SU-DHL-6 (cell line): Measurements from ENCODE around the gene EBP.

Source experiments
- H2AFZ ChIP-seq: fragments of 200-600 bp; sonication (generic); 2 replicates; pipeline ENCODE4 v1.6.1; 2014; ENCODE audit warnings: low read depth, mild to moderate bottlenecking, moderate library complexity, mixed read lengths, antibody characterized with exemption, low read length; ENCODE audit not compliant: severe bottlenecking
- H3F3A ChIP-seq: fragments of 200-600 bp; shearing (Covaris generic); 2 replicates; pipeline ENCODE4 v1.6.0; 2016; ENCODE audit warnings: antibody characterized with exemption, mild to moderate bottlenecking; ENCODE audit not compliant: insufficient read depth
- H3K27ac ChIP-seq: fragments of 200-600 bp; sonication (generic); 2 replicates; pipeline ENCODE4 v1.5.1; 2016; ENCODE audit warnings: low read depth, mild to moderate bottlenecking, low read length, moderate library complexity, mixed read lengths
- H3K27me3 ChIP-seq: fragments of 200-600 bp; sonication (generic), shearing (Covaris generic); 2 replicates; pipeline ENCODE4 v1.6.0; 2014; ENCODE audit warnings: mild to moderate bottlenecking, low read length
- H3K36me3 ChIP-seq: fragments of 200-600 bp; sonication (generic); 2 replicates; pipeline ENCODE4 v1.6.1; 2014; ENCODE audit warnings: mild to moderate bottlenecking, low read length, mixed read lengths
- H3K4me2 ChIP-seq: fragments of 300-600, 200-600 bp; shearing (Covaris generic), sonication (generic); 2 replicates; pipeline ENCODE4 v1.6.0; 2014; ENCODE audit warnings: low read length, low read depth, mild to moderate bottlenecking; ENCODE audit not compliant: poor library complexity, severe bottlenecking
- H3K4me3 ChIP-seq: fragments of 200-600 bp; sonication (generic); 2 replicates; pipeline ENCODE4 v1.5.1; 2014; ENCODE audit warnings: antibody characterized with exemption, low read length, mild to moderate bottlenecking, mixed read lengths; ENCODE audit not compliant: insufficient read depth, poor library complexity, severe bottlenecking
- H3K79me2 ChIP-seq: fragments of 200-600 bp; sonication (generic); 2 replicates; pipeline ENCODE4 v1.6.1; 2014; ENCODE audit warnings: mild to moderate bottlenecking, low read length, moderate library complexity; ENCODE audit not compliant: insufficient read depth
- H3K9ac ChIP-seq: fragments of 200-600 bp; sonication (generic); 2 replicates; pipeline ENCODE4 v1.7.0; 2014; ENCODE audit warnings: mild to moderate bottlenecking, low read length
- H3K9me2 ChIP-seq: fragments of 200-600 bp; sonication (generic); replicated peaks from 2 replicates; pipeline ENCODE4 v1.6.1; 2014; ENCODE audit warnings: low read length; ENCODE audit not compliant: insufficient read depth
- H3K9me3 ChIP-seq: fragments of 200-600 bp; sonication (generic); 2 replicates; pipeline ENCODE4 v1.6.1; 2014; ENCODE audit warnings: low read length, mixed read lengths; ENCODE audit not compliant: insufficient read depth
- H4K20me1 ChIP-seq: fragments of 200-600 bp; sonication (generic); 2 replicates; pipeline ENCODE4 v1.6.1; 2014; ENCODE audit warnings: low read depth, mild to moderate bottlenecking, antibody characterized with exemption, low read length, moderate library complexity, mixed read lengths
- CTCF ChIP-seq: fragments of 200-600 bp; sonication (generic); IDR thresholded peaks from one replicate; pipeline ENCODE4 v1.5.1; 2017; ENCODE audit warnings: antibody characterized with exemption, mild to moderate bottlenecking, low read length, moderate library complexity; ENCODE audit not compliant: insufficient read depth, poor library complexity, severe bottlenecking
- EZH2phosphoT487 ChIP-seq: fragments of 200-600 bp; sonication (generic), shearing (Covaris generic); conservative IDR thresholded peaks from 2 replicates; pipeline ENCODE4 v1.6.1; 2018; ENCODE audit warnings: mild to moderate bottlenecking, antibody characterized with exemption, low read length, moderate library complexity, mixed read lengths

EBP gene

GRCh38 chrX:48558271-48558670 lies 36.7 kb downstream of the EBP start:
- H3F3A ChIP-seq, result no peaks in the 10 kb centered on the region
- H3K9me3 ChIP-seq, result no peaks in the 10 kb centered on the region
- no peak overlapping the region for H3K27ac ChIP-seq
- H4K20me1 ChIP-seq, result no peaks in the 10 kb centered on the region
- no peaks in the 10 kb centered on the region for H3K36me3 ChIP-seq
- H2AFZ ChIP-seq, result no peak overlapping the region
- H3K9me2 ChIP-seq, result no peaks in the 10 kb centered on the region
- no peak for TF ChIP-seq CTCF
- TF ChIP-seq EZH2phosphoT487, result no peak
- H3K9ac ChIP-seq, result no peak overlapping the region
- H3K4me2 ChIP-seq, result no peak overlapping the region
- no peaks in the 10 kb centered on the region for H3K27me3 ChIP-seq
- H3K79me2 ChIP-seq, result no peaks in the 10 kb centered on the region
- H3K4me3 ChIP-seq, result no peak overlapping the region

GRCh38 chrX:48559636-48560035 lies 38.0 kb downstream of the EBP start:
- H3K9me2 ChIP-seq, result no peaks in the 10 kb centered on the region
- H4K20me1 ChIP-seq, result no peaks in the 10 kb centered on the region
- no peaks in the 10 kb centered on the region for H3F3A ChIP-seq
- no peak overlapping the region for H3K4me2 ChIP-seq
- no peaks in the 10 kb centered on the region for H3K79me2 ChIP-seq
- no peak overlapping the region for H2AFZ ChIP-seq
- no peaks in the 10 kb centered on the region for H3K9me3 ChIP-seq
- TF ChIP-seq CTCF (no peak), EZH2phosphoT487 (no peak)
- no peak overlapping the region for H3K27ac ChIP-seq
- no peak overlapping the region for H3K4me3 ChIP-seq
- H3K27me3 ChIP-seq, result no peaks in the 10 kb centered on the region
- no peak overlapping the region for H3K9ac ChIP-seq
- H3K36me3 ChIP-seq, result no peaks in the 10 kb centered on the region

GRCh38 chrX:48560056-48560455 lies 38.4 kb downstream of the EBP start:
- Histone ChIP-seq H3K4me3 (no peak overlapping the region), H3K36me3 (no peaks in the 10 kb centered on the region)

GRCh38 chrX:48560681-48561080 lies 39.1 kb downstream of the EBP start:
- Histone ChIP-seq H3K36me3 (no peaks in the 10 kb centered on the region), H3F3A (no peaks in the 10 kb centered on the region), H3K9ac (no peak overlapping the region), H3K9me3 (no peaks in the 10 kb centered on the region), H2AFZ (no peak overlapping the region), H3K4me3 (no peak overlapping the region), H3K9me2 (no peaks in the 10 kb centered on the region), H3K27me3 (no peaks in the 10 kb centered on the region), H3K4me2 (no peak overlapping the region), H3K79me2 (no peaks in the 10 kb centered on the region), H3K27ac (no peak overlapping the region), H4K20me1 (no peaks in the 10 kb centered on the region)
- TF ChIP-seq CTCF, result no peak
- TF ChIP-seq EZH2phosphoT487, result no peak

More at GRCh38 chrX:48560056-48560455, 38.4 kb downstream of the EBP start:
- H2AFZ ChIP-seq, result no peak overlapping the region
- no peak for TF ChIP-seq EZH2phosphoT487
- H3K4me2 ChIP-seq, result no peak overlapping the region
- H3K9me2 ChIP-seq, result no peaks in the 10 kb centered on the region
- H3K79me2 ChIP-seq, result no peaks in the 10 kb centered on the region
- H3K27ac ChIP-seq, result no peak overlapping the region
- H3K27me3 ChIP-seq, result no peaks in the 10 kb centered on the region
- H3F3A ChIP-seq, result no peaks in the 10 kb centered on the region
- H3K9me3 ChIP-seq, result no peaks in the 10 kb centered on the region
- no peaks in the 10 kb centered on the region for H4K20me1 ChIP-seq
- no peak overlapping the region for H3K9ac ChIP-seq
